Stimulated activated naive CD8-positive, alpha-beta T cell treated with anti-CD3 and anti-CD28 coated beads, Interleukin-15, amount 100 ng/mL, for 72 hours (primary cell): ENCODE measurements around the gene FER.

ENCODE experiments used
- ATAC-seq: fragments of 150-1000 bp; cut with Tn5 transposase; 2 replicates; pipeline ENCODE4 v1.10.0; 2021; ENCODE audit warnings: mild to moderate bottlenecking, moderate library complexity
- DNase-seq, 2 donors: peaks; one replicate each; pipeline ENCODE4 v3.0.0; 2021 to 2022
- H3K27ac Mint-ChIP-seq, 2 donors: one replicate each; pipeline ENCODE4 v1.8.0; 2022; ENCODE audit warnings: mild to moderate bottlenecking in 2 of 2, mixed read lengths in 2 of 2, moderate library complexity in 2 of 2
- H3K27me3 Mint-ChIP-seq: one replicate; pipeline ENCODE4 v1.8.0; 2022; ENCODE audit warnings: mixed read lengths
- H3K4me1 Mint-ChIP-seq: one replicate; pipeline ENCODE4 v1.8.0; 2022; ENCODE audit warnings: mild to moderate bottlenecking, mixed read lengths
- H3K4me3 Mint-ChIP-seq, 2 donors: one replicate each; pipeline ENCODE4 v1.8.0; 2022; ENCODE audit warnings: mild to moderate bottlenecking in 2 of 2, mixed read lengths in 2 of 2, moderate library complexity in 1 of 2
- H3K9me3 Mint-ChIP-seq, 2 donors: one replicate each; pipeline ENCODE4 v1.8.0; 2022; ENCODE audit warnings: mixed read lengths in 2 of 2

FER gene

DNA sequence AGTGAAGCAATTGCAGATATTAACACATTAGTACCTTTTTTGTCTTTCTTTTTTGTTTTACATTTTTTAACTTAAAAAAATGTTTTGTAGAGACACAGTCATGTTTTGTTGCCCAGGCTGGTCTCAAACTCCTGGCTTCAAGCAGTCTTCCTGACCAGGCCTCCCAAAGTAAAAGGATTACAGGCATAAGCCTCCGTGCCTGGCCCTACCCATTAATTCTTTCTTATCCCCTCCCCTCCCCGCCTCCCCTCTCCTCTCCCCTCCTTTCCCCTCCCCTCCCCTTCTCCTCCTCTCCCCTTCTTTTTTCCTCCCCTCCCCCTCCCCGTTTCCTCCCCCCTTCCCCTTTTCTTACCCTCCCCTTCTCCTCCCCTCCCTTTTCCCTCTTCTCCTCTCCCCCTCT, 182.4 kb downstream of the FER start:
- DNase-seq (no peak), ATAC-seq (no peak)
- Mint-ChIP-seq H3K9me3 (no peaks in the 10 kb centered on the region), H3K4me3 (no peak overlapping the region), H3K27ac (no peak overlapping the region), H3K4me1 (no peaks in the 10 kb centered on the region), H3K27me3 (no peaks in the 10 kb centered on the region)

- H3K4me1 Mint-ChIP-seq: no peaks in the 10 kb centered on the region
- H3K27me3 Mint-ChIP-seq: no peaks in the 10 kb centered on the region
- no peak overlapping the region for H3K4me3 Mint-ChIP-seq
- no peak for DNase-seq
- no peak overlapping the region for H3K27ac Mint-ChIP-seq
- H3K9me3 Mint-ChIP-seq: no peaks in the 10 kb centered on the region
- ATAC-seq: no peak
Measured at GRCh38 chr5:108935611-108936010, 187.9 kb downstream of the FER start.

DNA sequence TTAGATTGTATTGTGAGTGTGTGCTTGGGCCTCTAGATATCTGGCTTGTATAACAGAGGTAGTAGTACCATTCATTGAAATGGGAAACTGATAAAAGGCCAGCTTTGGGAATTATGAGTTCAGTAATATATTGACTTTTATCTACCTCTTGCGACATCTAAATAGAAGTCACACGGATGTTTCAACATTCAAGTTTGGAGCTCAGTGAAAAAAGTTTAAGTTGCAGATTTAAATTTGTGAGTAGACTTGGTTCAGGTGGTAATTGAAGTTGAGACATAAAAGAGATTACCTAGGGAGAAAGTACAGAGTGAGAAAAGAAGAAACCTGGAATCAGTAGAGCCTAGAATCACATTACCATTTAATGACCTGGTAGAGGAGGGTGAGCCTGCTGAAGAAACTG, 189.5 kb downstream of the FER start:
- no peaks in the 10 kb centered on the region for H3K9me3 Mint-ChIP-seq
- ATAC-seq: no peak
- no peak for DNase-seq
- no peak overlapping the region for H3K4me3 Mint-ChIP-seq
- no peaks in the 10 kb centered on the region for H3K27me3 Mint-ChIP-seq
- no peaks in the 10 kb centered on the region for H3K4me1 Mint-ChIP-seq
- no peak overlapping the region for H3K27ac Mint-ChIP-seq

DNA sequence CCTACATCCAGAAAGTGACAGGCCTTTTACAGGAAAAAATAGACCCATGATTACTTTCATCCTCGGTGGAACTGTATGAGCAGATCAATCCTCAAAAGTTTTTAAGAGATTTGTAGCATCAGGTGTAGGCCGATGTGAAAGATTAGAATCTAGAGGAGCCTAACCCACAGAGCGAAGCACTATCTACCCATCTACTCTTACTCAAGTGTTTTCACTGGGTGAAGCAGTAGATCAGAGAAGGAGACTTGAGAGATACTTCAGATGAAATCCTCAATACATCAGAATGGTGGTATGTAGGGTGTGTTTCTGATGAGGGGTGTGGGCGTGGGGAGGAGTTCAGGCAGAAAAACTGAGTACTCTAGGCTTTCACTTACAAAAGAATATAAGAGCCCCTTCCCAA, 192.8 kb downstream of the FER start:
- DNase-seq: no peak
- Mint-ChIP-seq H3K4me3 (no peak overlapping the region), H3K4me1 (no peaks in the 10 kb centered on the region), H3K27ac (no peak overlapping the region), H3K9me3 (no peaks in the 10 kb centered on the region), H3K27me3 (no peaks in the 10 kb centered on the region)
- ATAC-seq: no peak

DNA sequence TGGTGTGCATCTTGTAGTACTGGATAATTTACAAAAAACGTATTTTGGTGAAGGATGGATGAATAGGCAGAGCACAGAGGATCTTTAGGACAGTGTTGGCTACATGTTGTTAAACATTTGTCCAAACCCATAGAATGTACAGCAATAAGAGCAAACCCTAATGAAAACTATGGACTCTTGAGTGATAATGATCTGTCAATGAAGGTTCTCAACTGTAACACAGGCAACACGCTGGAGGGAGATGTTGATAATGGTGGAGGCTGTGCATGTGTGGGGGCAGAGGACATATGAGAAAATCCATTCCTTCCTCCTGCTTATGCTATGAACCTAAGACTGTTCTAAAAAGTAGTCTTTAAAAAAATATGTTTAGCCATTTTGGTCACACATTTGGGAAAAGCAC, 194.0 kb downstream of the FER start:
- no peak overlapping the region for H3K27ac Mint-ChIP-seq
- ATAC-seq (no peak), DNase-seq (no peak)
- H3K4me3 Mint-ChIP-seq: no peak overlapping the region
- H3K9me3 Mint-ChIP-seq: no peaks in the 10 kb centered on the region
- no peaks in the 10 kb centered on the region for H3K27me3 Mint-ChIP-seq
- H3K4me1 Mint-ChIP-seq: no peaks in the 10 kb centered on the region

DNA sequence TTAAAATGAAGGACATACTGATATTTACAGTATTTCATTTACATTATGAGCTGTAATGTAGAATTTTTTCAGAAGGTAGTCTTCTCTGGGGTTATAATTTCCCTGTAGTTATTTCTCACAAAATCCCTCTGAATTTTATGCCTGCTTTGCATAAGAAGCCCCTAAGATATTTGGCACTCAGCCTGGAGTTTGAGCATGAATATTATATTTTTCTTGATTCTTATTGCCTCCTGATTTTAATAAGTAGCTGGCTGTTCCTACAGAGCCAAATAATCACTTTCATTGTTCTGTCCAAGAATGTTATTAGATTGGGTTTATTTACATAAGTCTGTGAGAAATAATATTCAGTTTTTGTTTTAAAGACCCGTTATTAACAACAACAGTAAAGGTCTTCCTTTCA, 195.0 kb downstream of the FER start:
- Mint-ChIP-seq H3K9me3 (no peaks in the 10 kb centered on the region), H3K4me1 (no peaks in the 10 kb centered on the region), H3K27me3 (no peaks in the 10 kb centered on the region), H3K27ac (no peak overlapping the region), H3K4me3 (no peak overlapping the region)
- no peak for DNase-seq
- no peak for ATAC-seq

GRCh38 chr5:108945094-108945493, 197.4 kb downstream of the FER start:
- no peaks in the 10 kb centered on the region for H3K9me3 Mint-ChIP-seq
- no peak overlapping the region for H3K27ac Mint-ChIP-seq
- no peak overlapping the region for H3K4me3 Mint-ChIP-seq
- no peak for ATAC-seq
- no peaks in the 10 kb centered on the region for H3K27me3 Mint-ChIP-seq
- H3K4me1 Mint-ChIP-seq: no peaks in the 10 kb centered on the region
- no peak for DNase-seq

DNA sequence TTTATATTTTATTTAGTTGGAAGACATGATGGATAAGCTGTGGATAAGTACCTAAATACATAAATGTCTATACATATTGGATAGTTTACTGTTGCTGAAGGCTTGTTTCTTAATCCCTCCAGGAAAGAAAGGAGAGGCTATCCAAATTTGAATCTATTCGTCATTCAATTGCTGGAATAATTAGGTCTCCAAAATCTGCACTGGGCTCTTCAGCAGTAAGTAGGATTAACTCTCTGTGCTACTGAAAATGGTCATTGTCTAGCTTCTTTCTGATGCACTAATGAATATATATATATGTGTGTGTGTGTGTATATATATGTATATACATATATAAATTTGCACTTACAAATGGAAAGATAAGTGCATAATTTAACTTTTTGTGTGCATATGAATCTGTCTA, 198.3 kb downstream of the FER start:
- Mint-ChIP-seq H3K4me1 (no peaks in the 10 kb centered on the region), H3K4me3 (no peak overlapping the region), H3K27me3 (no peaks in the 10 kb centered on the region), H3K9me3 (no peaks in the 10 kb centered on the region), H3K27ac (no peak overlapping the region)
- DNase-seq (no peak), ATAC-seq (no peak)

DNA sequence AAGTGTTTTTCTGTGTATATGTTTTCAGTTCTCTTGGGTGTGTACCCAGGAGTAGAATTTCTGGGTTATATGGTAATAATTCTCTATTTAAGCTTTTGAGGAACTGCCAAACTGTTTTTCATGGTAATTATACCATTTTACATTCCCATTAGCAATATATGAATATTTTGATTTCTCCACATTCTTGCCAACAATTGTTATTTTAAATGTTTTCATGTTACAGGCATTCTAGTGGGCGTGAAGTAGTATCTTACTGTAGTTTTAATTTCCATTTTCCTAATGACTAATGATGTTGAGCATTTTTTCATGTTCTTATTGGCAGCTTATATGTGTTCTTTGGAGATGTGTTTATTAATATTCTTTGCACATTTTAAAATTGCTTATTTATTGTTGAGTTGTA, 199.5 kb downstream of the FER start:
- H3K27ac Mint-ChIP-seq: no peak overlapping the region
- DNase-seq (no peak), ATAC-seq (no peak)
- no peaks in the 10 kb centered on the region for H3K27me3 Mint-ChIP-seq
- no peaks in the 10 kb centered on the region for H3K4me1 Mint-ChIP-seq
- H3K4me3 Mint-ChIP-seq: no peak overlapping the region
- no peaks in the 10 kb centered on the region for H3K9me3 Mint-ChIP-seq

- Mint-ChIP-seq H3K9me3 (no peaks in the 10 kb centered on the region), H3K27me3 (no peaks in the 10 kb centered on the region), H3K4me3 (no peak overlapping the region), H3K4me1 (no peaks in the 10 kb centered on the region), H3K27ac (no peak overlapping the region)
- DNase-seq: no peak
- no peak for ATAC-seq
Measured at GRCh38 chr5:108950276-108950675, 202.6 kb downstream of the FER start.

GRCh38 chr5:108953940-108954339, 206.2 kb downstream of the FER start:
- Mint-ChIP-seq H3K27me3 (no peaks in the 10 kb centered on the region), H3K4me3 (no peak overlapping the region), H3K4me1 (no peaks in the 10 kb centered on the region), H3K27ac (no peak overlapping the region), H3K9me3 (no peaks in the 10 kb centered on the region)
- DNase-seq: no peak
- ATAC-seq: no peak

DNA sequence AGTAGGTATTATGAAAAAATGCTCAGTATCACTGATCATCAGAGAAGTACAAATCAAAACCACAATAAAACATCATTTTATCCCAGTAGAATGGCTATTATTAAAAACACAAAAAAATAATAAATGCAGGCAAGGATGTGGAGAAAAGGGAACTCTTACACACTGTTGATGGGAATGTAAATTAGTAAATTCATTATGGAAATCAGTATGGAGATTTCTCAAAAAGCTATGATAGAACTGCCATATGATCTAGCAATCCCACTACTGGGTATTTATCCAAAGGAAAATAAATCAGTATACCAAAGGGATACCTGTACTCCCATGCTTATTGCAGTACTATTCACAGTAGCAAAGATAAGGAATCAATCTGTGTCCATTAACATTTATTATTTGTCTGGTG, 209.6 kb downstream of the FER start:
- H3K27ac Mint-ChIP-seq: no peak overlapping the region
- no peaks in the 10 kb centered on the region for H3K27me3 Mint-ChIP-seq
- ATAC-seq (no peak), DNase-seq (no peak)
- no peaks in the 10 kb centered on the region for H3K9me3 Mint-ChIP-seq
- H3K4me1 Mint-ChIP-seq: no peaks in the 10 kb centered on the region
- H3K4me3 Mint-ChIP-seq: no peak overlapping the region

GRCh38 chr5:108966910-108967309, 219.2 kb downstream of the FER start:
- Mint-ChIP-seq H3K4me3 (no peak overlapping the region), H3K9me3 (no peaks in the 10 kb centered on the region), H3K27me3 (no peaks in the 10 kb centered on the region), H3K27ac (no peak overlapping the region), H3K4me1 (no peaks in the 10 kb centered on the region)
- DNase-seq: no peak
- ATAC-seq: no peak

- no peaks in the 10 kb centered on the region for H3K4me1 Mint-ChIP-seq
- H3K9me3 Mint-ChIP-seq: no peaks in the 10 kb centered on the region
- ATAC-seq: no peak
- no peak for DNase-seq
- no peak overlapping the region for H3K4me3 Mint-ChIP-seq
- H3K27me3 Mint-ChIP-seq: no peaks in the 10 kb centered on the region
- H3K27ac Mint-ChIP-seq: no peak overlapping the region
Measured at GRCh38 chr5:108974594-108974993, 226.9 kb downstream of the FER start.

DNA sequence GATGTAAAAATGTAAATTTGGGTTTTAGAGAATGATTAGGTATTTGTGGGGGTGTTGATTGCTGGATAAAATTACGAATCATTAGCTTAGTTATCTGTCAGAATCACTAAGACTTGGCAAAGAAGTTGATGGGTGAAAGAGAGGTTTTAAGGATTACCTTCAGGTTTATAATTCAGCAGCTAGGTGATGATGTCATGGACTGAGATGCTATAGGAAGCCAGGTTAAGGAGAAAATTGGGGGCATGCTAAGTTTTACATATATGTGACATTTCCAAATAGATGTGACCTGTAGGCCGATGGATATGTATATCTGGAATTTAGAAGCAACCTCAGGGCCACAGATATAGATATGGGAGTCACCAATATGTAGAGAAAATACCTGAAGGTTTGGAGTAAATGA, 228.0 kb downstream of the FER start:
- no peak for ATAC-seq
- no peak for DNase-seq
- H3K9me3 Mint-ChIP-seq: no peaks in the 10 kb centered on the region
- no peak overlapping the region for H3K27ac Mint-ChIP-seq
- H3K4me1 Mint-ChIP-seq: no peaks in the 10 kb centered on the region
- no peaks in the 10 kb centered on the region for H3K27me3 Mint-ChIP-seq
- no peak overlapping the region for H3K4me3 Mint-ChIP-seq

DNA sequence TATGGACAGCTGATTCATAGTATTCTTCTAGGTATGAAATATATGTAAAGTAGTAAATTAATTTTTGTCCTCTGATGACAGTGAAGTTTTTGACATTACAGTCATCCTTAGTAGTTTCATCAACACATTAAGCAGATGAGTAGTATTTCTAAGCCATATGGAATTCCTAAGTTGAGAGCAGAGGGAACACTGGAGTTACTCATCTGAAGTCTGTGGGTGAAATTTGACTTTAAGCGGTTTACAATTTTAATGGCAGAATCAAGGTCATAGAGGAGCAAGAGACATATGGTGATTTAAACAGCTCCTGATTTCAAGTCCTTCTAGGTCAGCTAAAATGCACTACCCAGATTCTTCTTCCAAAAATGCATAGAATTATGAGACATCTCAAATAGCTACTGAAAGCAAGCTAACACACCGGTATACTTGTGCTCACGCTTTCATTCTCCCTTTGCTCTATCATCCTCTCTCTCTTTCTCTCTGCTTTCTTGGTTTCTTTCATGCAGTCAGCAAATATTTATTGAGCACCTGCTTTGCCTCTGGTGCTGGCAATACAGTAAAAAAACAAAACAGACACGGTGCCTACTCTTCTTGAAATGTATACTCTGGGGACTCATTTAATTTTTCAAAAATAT, 235.9 kb downstream of the FER start:
- ATAC-seq (no peak), DNase-seq (no peak)
- Mint-ChIP-seq H3K27me3 (no peaks in the 10 kb centered on the region), H3K4me3 (no peak overlapping the region), H3K4me1 (no peaks in the 10 kb centered on the region), H3K27ac (no peak overlapping the region), H3K9me3 (peaks cover 4 to 9% of the 10 kb centered on the region in 2 donors)

GRCh38 chr5:108989761-108990392, 242.2 kb downstream of the FER start:
- H3K27me3 Mint-ChIP-seq: no peaks in the 10 kb centered on the region
- no peak overlapping the region for H3K4me3 Mint-ChIP-seq
- no peak overlapping the region for H3K27ac Mint-ChIP-seq
- DNase-seq: no peak
- H3K4me1 Mint-ChIP-seq: no peaks in the 10 kb centered on the region
- ATAC-seq: no peak
- H3K9me3 Mint-ChIP-seq: peaks cover 16 to 26% of the 10 kb centered on the region in 2 donors
